Measurements from ENCODE around the gene DRC3.
A peak's percentile ranks its signal among the peaks of the same experiment; 100 is the strongest.

The DRC3 gene

GRCh38 chr17:18025241-18025944 lies 52.7 kb downstream of the DRC3 start:
- peak; percentile 75 for DNase-seq (ENCODE audit: low spot score)

- DNase-seq (ENCODE audit: low spot score) = peak; percentile 87
Observed at GRCh38 chr17:18025945-18026776, 53.5 kb downstream of the DRC3 start.

DNA sequence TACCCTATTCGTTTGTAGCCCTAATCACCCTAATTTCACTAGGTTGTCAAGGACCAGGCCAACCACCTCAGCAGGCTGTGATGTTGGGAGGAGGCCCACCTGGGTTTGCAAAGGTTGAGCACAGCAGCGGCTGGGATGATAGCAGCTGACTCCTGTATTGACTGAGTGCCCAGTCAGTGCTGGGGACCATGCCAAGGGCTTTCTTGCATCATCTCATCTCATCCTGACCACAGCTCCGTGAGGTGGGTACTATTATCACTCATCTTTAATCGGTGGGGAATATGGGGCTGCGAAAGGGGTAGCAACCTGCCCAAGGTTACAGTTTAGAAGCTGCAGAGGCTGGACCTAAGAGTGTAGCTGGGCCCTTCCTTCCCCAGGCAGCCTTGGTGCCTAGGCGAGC lies 54.6 kb downstream of the DRC3 start:
- DNase-seq (ENCODE audit: low spot score) = no peak

DNA sequence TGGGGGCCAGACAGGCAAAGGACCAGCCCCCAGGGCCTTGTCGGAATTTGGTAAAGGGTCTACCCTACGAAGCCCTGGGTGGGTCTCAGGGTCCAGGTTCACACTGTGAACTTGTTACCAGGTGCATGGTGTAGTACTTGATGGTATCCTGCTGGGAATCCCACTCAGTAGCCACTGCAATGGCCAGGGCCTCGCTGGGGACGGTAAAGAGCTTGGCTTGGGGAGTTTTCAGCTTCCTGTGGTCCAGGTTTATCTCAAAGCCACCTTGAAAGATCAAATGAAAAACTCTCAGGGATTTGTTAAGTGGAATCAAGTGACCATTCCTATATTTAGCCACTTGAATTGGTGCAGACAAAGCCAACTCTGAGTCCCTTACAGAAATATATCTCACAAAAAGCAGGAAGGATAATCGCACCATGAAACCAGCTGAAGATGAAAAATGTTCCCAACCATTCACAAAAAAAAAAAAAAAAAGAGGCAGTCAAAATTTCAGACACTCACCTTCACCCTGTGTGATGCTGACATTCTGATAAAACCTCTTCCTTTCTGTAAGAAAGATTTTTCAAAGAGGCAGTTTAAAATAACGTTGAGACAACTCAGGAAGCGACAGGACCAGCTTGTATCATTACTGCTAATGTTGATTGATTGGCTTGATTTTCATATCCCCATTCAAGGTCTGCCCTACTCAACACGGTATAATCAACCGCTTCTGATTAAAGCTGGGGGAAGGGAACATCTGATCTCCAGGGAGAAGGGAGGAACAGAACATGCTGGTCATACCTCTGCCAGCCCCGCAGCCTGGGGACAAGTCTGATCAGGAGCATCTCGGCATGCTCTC lies 55.7 kb downstream of the DRC3 start:
- no peak for DNase-seq (ENCODE audit: low spot score)

DNA sequence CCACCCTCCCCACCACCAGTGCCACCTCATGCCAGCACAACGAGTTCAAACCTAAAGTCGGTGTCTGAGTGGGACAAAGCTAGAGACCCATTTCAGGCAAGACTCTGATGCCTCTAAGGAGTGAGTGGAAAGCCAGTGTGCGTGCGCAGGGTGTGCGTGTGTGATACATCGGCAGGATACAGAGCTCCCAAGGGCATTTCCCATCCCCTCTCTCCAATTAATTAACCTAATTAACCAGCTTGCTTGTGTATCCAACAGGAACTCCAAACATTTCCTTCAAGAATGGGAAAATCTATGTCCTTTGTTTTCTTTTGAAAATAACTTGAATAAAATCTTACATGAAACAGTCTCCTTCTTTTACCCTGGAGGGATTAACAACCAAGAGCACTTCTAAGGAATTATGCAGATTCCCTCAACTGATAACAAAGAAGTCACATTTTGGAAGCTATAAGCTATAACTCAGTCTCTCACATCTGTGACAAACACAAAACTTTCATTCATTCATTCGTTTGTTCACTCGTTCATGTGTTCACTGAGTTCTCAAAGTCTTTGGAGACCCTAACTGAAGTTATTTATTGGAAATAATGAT lies 56.4 kb downstream of the DRC3 start:
- no peak for DNase-seq (ENCODE audit: low spot score)

GRCh38 chr17:18031955-18032354 lies 59.3 kb downstream of the DRC3 start:
- no peak for DNase-seq (ENCODE audit: low spot score)

GRCh38 chr17:18033442-18034099 lies 60.9 kb downstream of the DRC3 start:
- peak; percentile 81 for DNase-seq (ENCODE audit: low spot score)

DNA sequence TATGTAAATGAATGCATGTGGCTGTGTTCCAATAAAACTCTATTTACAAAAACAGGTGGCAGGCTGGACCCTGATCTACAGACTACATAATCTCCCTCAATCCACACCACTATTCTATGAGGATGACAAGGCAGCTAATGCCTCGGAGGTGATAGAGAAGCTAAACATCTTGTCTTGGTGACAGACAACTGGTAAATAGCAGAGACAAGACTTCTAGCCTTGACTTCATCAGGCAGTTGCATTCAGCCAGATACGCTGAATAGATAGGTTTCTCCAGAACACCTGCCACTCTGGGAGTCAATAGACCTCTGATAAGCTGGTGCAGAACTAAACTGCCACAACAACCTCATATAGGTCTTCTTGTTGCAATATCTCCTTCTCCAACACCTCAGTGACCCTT lies 63.0 kb downstream of the DRC3 start:
- DNase-seq (ENCODE audit: low spot score) = no peak

- no peak for DNase-seq (ENCODE audit: low spot score)
Observed at GRCh38 chr17:18037486-18037885, 64.8 kb downstream of the DRC3 start.

DNA sequence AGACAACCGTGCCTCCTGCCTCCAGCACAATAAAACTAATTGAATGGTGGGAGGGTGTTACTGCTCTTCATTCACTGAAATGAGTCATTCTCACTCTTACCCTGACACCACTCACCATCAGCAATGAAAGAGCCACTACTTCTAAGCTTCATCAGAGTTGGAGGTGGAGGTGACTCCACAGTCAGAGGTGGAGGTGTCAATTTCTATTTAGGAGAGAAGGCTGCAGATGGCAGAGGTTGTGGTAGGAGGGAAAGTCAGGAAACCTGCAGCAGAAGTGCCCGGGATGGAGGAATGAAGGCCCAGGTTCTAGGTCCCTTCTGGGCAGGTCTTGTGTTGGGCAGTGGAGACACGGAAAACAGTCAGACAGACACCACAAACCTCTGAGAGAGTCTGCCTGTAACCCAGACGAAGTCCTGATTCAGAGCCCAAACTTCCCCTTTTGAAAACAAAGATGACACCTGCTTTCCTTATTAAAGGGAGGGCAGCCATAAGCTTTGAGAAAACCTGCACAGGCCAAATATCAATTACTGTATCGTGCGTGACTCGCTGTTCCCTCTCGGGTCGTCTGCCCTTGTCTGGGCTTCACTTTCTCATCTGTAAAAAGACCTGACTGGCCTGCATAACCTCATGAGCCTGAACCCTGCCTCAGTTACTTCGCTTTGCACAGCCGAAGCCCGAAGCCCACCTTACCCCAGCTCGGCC lies 65.6 kb downstream of the DRC3 start:
- no peak for DNase-seq (ENCODE audit: low spot score)

GRCh38 chr17:18038861-18039534 lies 66.3 kb downstream of the DRC3 start, which contains the start of the genes ATPAF2 and GID4:
ATPAF2 (minus strand) TSS chr17:18039168; CDS start chr17:18039013, 155 bp downstream.
GID4 (plus strand) TSS chr17:18039408; CDS start chr17:18039465, 57 bp downstream.
- peak; percentile 99 for DNase-seq (ENCODE audit: low spot score)

DNA sequence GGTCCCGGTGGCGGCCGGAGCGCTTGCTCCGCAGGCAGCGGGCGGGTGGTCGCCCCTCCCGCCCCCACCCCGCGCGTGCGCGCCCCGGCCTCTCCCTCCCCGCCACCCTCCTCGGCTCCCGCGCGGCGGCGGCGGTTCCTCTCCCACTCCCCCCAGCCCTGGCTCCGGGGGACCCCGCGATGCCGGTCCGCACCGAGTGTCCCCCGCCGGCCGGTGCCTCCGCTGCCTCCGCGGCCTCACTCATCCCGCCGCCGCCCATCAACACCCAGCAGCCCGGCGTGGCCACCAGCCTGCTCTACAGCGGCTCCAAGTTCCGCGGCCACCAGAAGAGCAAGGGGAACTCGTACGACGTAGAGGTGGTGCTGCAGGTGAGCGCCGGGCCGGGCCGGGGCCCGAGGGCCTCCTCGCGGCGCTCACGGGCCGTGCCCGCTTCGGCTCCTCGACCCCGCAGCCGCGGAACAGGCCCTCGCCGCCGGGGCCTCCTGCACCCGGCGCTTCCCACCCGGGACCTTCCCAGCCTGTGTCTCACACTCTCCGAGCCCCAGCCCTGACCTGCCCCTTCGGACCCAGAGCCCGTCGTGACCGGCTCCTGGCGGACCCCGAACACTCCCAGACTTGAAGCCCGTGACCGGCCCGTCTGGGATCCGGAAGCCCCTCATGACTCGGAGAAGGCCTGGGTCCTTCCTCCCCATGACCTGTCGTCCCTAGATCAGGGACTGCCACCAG lies 67.0 kb downstream of the DRC3 start:
- peak; percentile 64 for DNase-seq (ENCODE audit: low spot score)

DNA sequence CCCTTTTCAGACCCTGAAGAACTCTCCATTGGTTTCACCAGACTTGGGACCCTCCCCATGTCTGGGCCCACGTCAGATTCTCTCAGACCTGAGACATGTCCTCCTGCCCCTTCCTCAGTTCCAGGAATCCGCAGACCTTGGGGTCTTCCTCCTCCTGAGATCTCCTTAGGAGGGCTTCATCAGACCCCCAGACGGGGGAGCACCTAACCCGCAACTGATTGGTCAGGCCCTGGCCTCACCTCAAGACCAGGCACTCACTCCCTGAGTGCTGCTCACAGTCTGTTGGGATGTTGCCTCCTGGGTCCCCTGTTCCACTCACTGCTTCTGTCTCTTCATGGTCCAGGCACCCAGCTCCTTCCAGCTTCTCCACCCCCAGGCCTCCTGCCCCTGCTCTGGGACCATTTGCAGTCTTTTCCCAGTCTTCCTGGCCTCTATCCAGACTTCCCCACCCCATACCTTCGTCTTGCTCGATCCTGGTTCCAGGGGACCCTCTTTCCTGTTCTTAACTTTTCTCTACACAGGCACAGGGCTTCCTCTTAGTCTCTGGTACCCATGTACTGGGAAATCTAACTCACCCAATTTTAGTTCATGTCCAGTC lies 67.7 kb downstream of the DRC3 start:
- peak; percentile 20 for DNase-seq (ENCODE audit: low spot score)

GRCh38 chr17:18041776-18042175 lies 69.1 kb downstream of the DRC3 start:
- DNase-seq (ENCODE audit: low spot score) = peak; percentile 80

DNA sequence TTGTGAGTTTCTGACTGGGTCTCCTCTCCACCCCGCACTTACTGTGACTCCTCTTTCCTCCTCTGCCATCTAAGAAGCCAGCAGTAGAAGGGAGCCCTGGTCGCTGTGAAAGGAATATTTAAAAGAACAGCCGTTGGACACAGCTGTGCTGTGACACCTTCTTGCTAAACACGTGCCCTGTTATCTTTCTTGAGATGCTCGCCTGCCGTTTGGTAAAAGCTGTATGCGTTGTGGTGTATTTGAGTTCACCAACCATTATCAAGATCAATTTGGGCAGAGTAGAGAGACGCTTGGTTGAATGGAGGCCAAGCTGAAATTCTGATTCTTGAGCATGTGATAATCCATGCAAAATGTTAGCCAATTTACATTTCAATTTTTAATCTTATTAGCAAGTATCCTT lies 70.3 kb downstream of the DRC3 start:
- DNase-seq (ENCODE audit: low spot score) = no peak

DNA sequence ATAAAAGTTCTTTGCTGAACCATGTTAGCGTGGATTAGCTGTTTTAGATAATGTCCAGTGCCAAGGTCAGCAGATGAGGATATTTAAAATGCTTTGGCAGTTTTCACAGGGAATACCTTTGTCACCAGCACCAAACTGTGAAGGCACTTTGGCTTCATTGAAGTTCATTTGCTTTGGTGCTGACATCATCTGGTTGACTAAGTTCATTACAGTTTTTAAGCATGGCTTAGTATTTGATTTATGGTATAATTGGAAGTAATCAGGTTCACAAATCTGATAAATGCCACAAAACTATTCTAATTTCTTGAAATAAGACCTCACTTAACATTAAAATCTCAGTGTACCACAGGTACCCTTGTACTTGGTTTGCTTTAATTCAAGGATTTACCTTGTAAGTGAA lies 70.8 kb downstream of the DRC3 start:
- DNase-seq (ENCODE audit: low spot score) = peak; percentile 21

GRCh38 chr17:18044609-18045008 lies 71.9 kb downstream of the DRC3 start:
- DNase-seq (ENCODE audit: low spot score) = no peak

- DNase-seq (ENCODE audit: low spot score) = no peak
Observed at GRCh38 chr17:18045691-18046350, 73.2 kb downstream of the DRC3 start.

DNA sequence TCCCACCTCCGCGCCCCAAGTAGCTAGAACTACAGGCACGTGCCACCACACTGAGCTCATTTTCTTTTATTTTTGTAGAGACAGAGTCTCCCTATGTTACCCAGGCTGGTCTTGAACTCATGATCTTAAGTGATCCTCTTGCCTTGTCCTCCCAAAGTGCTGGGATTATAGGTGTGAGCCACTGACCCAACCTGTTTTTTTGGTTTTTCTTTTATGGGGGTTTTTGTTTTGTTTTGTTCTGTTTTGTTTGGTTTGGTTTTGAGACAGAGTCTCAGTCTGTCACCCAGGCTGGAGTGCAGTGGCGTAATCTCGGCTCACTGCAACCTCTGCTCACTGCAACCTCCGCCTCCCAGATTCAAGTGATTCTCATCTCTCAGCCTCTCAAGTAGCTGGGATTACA lies 82.9 kb downstream of the DRC3 start:
- DNase-seq (ENCODE audit: low spot score) = no peak

Measured in AG20443 (cell line).